Mesothelial cell of epicardium (in vitro differentiated cells): Measurements from ENCODE around the gene SFRP5. TPM values are rescaled to one million over a fixed set of nuclear protein-coding genes. Genes with fewer than 3 reads are reported as not detected.

ENCODE experiments used
- DNase-seq, 2 experiments: peaks; one replicate each; pipeline ENCODE4 v3.0.0; 2021; ENCODE audit warnings: low spot score in 2 of 2; ENCODE audit not compliant: unreplicated experiment in 2 of 2
- H3K27ac Mint-ChIP-seq: 2 replicates; pipeline ENCODE4 v1.8.0; 2021; ENCODE audit warnings: mixed read lengths
- H3K27me3 Mint-ChIP-seq: 2 replicates; pipeline ENCODE4 v1.8.0; 2021; ENCODE audit warnings: low read depth, mixed read lengths
- H3K36me3 Mint-ChIP-seq: 2 replicates; pipeline ENCODE4 v1.8.0; 2021; ENCODE audit warnings: mixed read lengths
- H3K4me1 Mint-ChIP-seq: 2 replicates; pipeline ENCODE4 v1.8.0; 2021; ENCODE audit warnings: mixed read lengths
- H3K4me3 Mint-ChIP-seq: 2 replicates; pipeline ENCODE4 v1.8.0; 2021; ENCODE audit warnings: mild to moderate bottlenecking, moderate library complexity, mixed read lengths
- H3K9me3 Mint-ChIP-seq: 2 replicates; pipeline ENCODE4 v1.8.0; 2021; ENCODE audit warnings: mixed read lengths
- total RNA-seq: library from RNA; stranded (reverse); gene quantifications from 3 replicates; pipeline ENCODE4 v1.2.1, GENCODE V29; 2021
- TF ChIP-seq, protein P1 (sequence below): fragments of 200-600 bp; sonication (generic); IDR thresholded peaks from one replicate; pipeline ENCODE4 v1.5.0; 2021; ENCODE audit warnings: antibody characterized with exemption; ENCODE audit not compliant: unreplicated experiment

The SFRP5 gene
- 0.69 to 1.1 TPM (median 0.86 TPM) in 3 replicates for total RNA-seq

- no peaks in the 10 kb centered on the region for H3K9me3 Mint-ChIP-seq
- H3K36me3 Mint-ChIP-seq: no peaks in the 10 kb centered on the region
- H3K4me3 Mint-ChIP-seq: peak within 1 kb of the TSS; percentile 64
- TF ChIP-seq, protein P1, sequence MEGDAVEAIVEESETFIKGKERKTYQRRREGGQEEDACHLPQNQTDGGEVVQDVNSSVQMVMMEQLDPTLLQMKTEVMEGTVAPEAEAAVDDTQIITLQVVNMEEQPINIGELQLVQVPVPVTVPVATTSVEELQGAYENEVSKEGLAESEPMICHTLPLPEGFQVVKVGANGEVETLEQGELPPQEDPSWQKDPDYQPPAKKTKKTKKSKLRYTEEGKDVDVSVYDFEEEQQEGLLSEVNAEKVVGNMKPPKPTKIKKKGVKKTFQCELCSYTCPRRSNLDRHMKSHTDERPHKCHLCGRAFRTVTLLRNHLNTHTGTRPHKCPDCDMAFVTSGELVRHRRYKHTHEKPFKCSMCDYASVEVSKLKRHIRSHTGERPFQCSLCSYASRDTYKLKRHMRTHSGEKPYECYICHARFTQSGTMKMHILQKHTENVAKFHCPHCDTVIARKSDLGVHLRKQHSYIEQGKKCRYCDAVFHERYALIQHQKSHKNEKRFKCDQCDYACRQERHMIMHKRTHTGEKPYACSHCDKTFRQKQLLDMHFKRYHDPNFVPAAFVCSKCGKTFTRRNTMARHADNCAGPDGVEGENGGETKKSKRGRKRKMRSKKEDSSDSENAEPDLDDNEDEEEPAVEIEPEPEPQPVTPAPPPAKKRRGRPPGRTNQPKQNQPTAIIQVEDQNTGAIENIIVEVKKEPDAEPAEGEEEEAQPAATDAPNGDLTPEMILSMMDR: no peak
- H3K4me1 Mint-ChIP-seq: peaks cover 8% of the 10 kb centered on the region
- no peak within 1 kb of the TSS for H3K27ac Mint-ChIP-seq
- DNase-seq: no peak
- H3K27me3 Mint-ChIP-seq: peaks cover 83% of the 10 kb centered on the region
Measured at GRCh38 chr10:97771913-97772823, at the start of gene SFRP5. SFRP5 (minus strand) TSS chr10:97771999; CDS start chr10:97771833, 166 bp downstream.

DNA sequence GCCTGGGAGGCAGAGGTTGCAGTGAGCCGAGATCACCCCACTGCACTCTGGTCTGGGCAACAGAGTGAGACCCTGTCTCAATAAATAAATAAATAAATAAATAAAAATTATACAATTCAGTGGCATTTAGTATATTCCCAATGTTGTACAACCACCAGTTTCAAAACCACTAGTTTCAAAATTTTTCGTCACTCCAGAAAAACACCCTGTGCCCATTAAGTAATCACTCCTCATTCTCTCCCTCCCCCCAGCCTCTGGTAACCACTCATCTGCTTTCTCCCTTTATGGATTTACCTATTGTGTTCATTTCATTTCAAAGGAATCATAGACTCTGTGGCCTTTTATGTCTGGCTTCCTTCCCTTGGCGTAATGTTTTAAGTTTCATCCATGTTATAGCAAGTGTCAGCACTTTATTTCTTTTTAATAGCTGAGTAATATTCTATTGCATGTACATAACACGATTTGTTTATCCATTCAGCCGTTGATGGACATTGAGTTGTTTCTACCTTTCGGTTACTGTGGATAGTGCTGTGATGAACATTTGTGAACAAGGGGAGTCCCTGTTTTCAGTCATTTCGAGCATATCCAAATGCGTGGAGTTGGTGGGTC is 48.4 kb upstream of the SFRP5 start:
- Mint-ChIP-seq H3K4me1 (no peaks in the 10 kb centered on the region), H3K9me3 (no peaks in the 10 kb centered on the region), H3K27me3 (peaks cover 36% of the 10 kb centered on the region), H3K4me3 (no peak overlapping the region), H3K27ac (no peak overlapping the region), H3K36me3 (no peaks in the 10 kb centered on the region)
- DNase-seq: no peak
- TF ChIP-seq, protein P1: no peak

GRCh38 chr10:97818572-97818971 is 46.8 kb upstream of the SFRP5 start:
- Mint-ChIP-seq H3K36me3 (no peaks in the 10 kb centered on the region), H3K27ac (no peak overlapping the region), H3K27me3 (peaks cover 40% of the 10 kb centered on the region), H3K4me1 (no peaks in the 10 kb centered on the region), H3K4me3 (no peak overlapping the region), H3K9me3 (no peaks in the 10 kb centered on the region)
- no peak for DNase-seq
- TF ChIP-seq, protein P1: no peak

DNA sequence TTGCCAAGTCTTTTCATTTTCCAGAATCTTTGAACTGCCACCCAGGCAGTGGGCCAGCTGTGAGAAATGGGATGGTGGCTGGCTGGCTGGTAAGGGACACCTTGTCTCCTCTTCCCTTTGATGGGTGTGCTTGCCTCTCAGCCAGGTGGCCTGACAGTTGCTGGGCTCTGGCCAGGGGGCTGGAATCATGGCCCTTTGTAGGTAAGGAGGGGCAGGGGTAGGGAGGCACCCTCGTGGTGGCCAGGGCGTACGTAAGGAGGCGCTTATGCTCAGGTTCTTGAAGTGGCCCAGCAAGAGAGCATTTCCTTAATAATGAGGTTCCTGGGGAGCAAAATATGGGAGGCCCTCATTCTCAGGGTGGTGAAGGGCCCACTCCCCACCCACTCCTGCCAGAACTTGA is 44.8 kb upstream of the SFRP5 start:
- DNase-seq: no peak
- no peaks in the 10 kb centered on the region for H3K9me3 Mint-ChIP-seq
- H3K4me1 Mint-ChIP-seq: no peaks in the 10 kb centered on the region
- H3K36me3 Mint-ChIP-seq: no peaks in the 10 kb centered on the region
- no peak overlapping the region for H3K27ac Mint-ChIP-seq
- TF ChIP-seq, protein P1: no peak
- H3K27me3 Mint-ChIP-seq: peaks cover 52% of the 10 kb centered on the region
- H3K4me3 Mint-ChIP-seq: no peak overlapping the region

DNA sequence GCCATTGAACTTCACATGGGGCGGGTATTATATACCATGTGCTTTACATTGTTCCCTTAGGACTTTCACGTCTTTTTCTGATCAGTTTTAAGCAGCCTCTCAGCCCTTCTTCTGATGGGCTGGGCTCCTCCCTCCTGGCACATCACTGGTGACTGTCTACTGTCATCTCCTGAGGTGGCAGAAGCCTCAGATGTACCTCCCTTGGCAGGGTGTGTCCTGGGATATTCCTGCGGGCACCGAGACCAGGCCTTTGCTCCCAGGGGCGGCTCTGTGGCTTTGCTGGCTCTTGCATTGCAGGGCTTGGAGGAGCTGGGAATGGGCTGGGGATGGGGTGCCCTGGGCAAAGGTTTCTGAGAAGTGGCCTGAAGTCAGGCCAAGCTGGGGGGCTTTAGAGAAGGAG is 43.2 kb upstream of the SFRP5 start:
- no peak overlapping the region for H3K4me3 Mint-ChIP-seq
- H3K27ac Mint-ChIP-seq: no peak overlapping the region
- no peaks in the 10 kb centered on the region for H3K4me1 Mint-ChIP-seq
- no peaks in the 10 kb centered on the region for H3K9me3 Mint-ChIP-seq
- peaks cover 52% of the 10 kb centered on the region for H3K27me3 Mint-ChIP-seq
- DNase-seq: no peak
- no peaks in the 10 kb centered on the region for H3K36me3 Mint-ChIP-seq
- TF ChIP-seq, protein P1: no peak
